ENCODE measurements around the gene ITPR1. TPM values are rescaled to one million over a fixed set of nuclear protein-coding genes. Genes with fewer than 3 reads are reported as not detected.

The ITPR1 gene
- total RNA-seq, 2 donors from 2014 or later, result 254 to 283 TPM

DNA sequence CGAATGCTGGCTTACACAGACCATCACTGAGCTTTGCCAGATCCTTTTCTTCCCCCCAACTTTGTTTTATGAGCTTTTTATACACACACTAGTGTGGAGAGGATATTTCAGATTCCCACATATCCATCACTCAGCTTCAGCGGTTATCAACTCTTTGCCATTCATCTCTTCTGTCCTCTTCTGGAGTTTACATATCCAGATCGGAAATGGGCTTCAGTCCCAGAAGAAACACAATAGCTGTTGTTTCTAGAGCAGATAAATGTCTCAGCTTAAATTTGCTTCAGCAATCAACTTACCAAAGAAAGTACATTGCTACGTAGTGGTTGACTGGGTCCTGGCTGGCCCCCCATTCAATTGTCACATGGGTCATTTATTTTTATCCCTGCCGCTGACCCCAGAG, 300.2 kb downstream of the ITPR1 start:
- H3K9me3 ChIP-seq, result no peaks in the 10 kb centered on the region
- H3K27ac ChIP-seq, result no peak overlapping the region
- H3K36me3 ChIP-seq, result peaks cover 54% of the 10 kb centered on the region
- no peak for ATAC-seq (ENCODE audit: insufficient number of reproducible peaks, low FRiP score, low read depth)
- no peaks in the 10 kb centered on the region for H3K4me1 ChIP-seq (ENCODE audit: control insufficient read depth in 1 of 2, low read depth in 2 of 2)
- DNase-seq (ENCODE audit: low spot score), result no peak
- H3K27me3 ChIP-seq (replicated peaks; ENCODE audit: insufficient read depth), result no peaks in the 10 kb centered on the region
- TF ChIP-seq CTCF (IDR thresholded peaks at IDR 0.05), result no peak
- no peak overlapping the region for H3K4me3 ChIP-seq

DNA sequence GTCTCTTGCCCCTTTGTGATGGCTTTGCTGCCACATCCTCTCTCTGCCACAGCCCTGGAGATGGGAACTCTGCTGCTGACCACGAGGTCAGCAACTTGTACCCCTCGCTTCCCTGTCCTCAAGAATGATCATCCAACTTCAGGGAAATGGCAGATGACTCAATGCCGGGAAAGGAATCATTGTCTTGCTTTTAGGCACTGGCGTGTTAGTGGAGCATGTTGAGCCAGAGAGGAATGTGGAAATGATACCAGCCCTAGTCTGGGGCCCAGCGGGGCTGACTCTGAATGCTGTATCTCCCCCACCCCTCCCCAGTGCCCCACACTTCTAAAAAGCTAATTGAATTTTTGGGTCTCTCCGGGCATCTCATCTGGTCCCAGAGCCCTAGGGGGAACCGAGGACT, 301.2 kb downstream of the ITPR1 start:
- no peak for ATAC-seq (ENCODE audit: insufficient number of reproducible peaks, low FRiP score, low read depth)
- TF ChIP-seq CTCF (IDR thresholded peaks at IDR 0.05), result no peak
- Histone ChIP-seq H3K27ac (no peak overlapping the region), H3K9me3 (no peaks in the 10 kb centered on the region), H3K36me3 (peaks cover 44% of the 10 kb centered on the region), H3K27me3 (replicated peaks; ENCODE audit: insufficient read depth) (no peaks in the 10 kb centered on the region), H3K4me3 (no peak overlapping the region), H3K4me1 (ENCODE audit: control insufficient read depth in 1 of 2, low read depth in 2 of 2) (peaks cover 0 to 6% of the 10 kb centered on the region in 2 donors)
- no peak for DNase-seq (ENCODE audit: low spot score)

GRCh38 chr3:4794798-4795197, 301.6 kb downstream of the ITPR1 start:
- no peak for DNase-seq (ENCODE audit: low spot score)
- Histone ChIP-seq H3K4me3 (no peak overlapping the region), H3K9me3 (no peaks in the 10 kb centered on the region), H3K27me3 (replicated peaks; ENCODE audit: insufficient read depth) (no peaks in the 10 kb centered on the region), H3K27ac (no peak overlapping the region), H3K36me3 (peaks cover 42% of the 10 kb centered on the region), H3K4me1 (ENCODE audit: control insufficient read depth in 1 of 2, low read depth in 2 of 2) (peaks cover 0 to 10% of the 10 kb centered on the region in 2 donors)
- no peak for ATAC-seq (ENCODE audit: insufficient number of reproducible peaks, low FRiP score, low read depth)
- TF ChIP-seq CTCF (IDR thresholded peaks at IDR 0.05), result no peak

- ATAC-seq (ENCODE audit: insufficient number of reproducible peaks, low FRiP score, low read depth) (no peak), DNase-seq (ENCODE audit: low spot score) (no peak)
- Histone ChIP-seq H3K4me1 (ENCODE audit: control insufficient read depth in 1 of 2, low read depth in 2 of 2) (peaks cover 0 to 13% of the 10 kb centered on the region in 2 donors), H3K9me3 (no peaks in the 10 kb centered on the region), H3K27ac (no peak overlapping the region), H3K27me3 (replicated peaks; ENCODE audit: insufficient read depth) (no peaks in the 10 kb centered on the region), H3K36me3 (peaks cover 38% of the 10 kb centered on the region), H3K4me3 (no peak overlapping the region)
- no peak for TF ChIP-seq CTCF (IDR thresholded peaks at IDR 0.05)
Observed at GRCh38 chr3:4795905-4796304, 302.8 kb downstream of the ITPR1 start.

DNA sequence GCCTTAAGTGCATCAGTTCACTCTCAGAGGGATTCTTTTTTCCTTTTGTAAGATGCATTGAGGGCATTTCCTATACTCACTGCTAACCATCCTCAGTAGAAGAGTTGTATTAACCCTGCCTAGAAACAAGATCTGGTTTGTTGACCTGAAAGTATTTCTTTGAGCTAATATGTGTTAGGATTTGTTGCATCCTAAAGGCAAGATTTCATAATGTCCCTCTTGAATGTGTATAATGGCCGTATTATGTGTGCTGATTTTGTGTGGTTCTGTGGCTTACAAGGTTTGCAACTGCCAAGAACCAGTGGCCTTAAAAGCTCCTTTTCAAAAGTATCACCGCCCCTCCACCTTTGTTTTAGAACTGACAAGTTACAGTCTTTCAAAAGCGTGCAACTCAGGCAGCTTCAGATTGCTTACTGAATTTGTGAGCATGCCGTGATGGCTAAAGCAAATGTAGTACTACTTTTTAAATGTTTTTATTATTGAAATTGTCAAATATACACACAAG, 304.1 kb downstream of the ITPR1 start:
- peaks cover 41% of the 10 kb centered on the region for H3K36me3 ChIP-seq
- peaks cover 0 to 13% of the 10 kb centered on the region in 2 donors for H3K4me1 ChIP-seq (ENCODE audit: control insufficient read depth in 1 of 2, low read depth in 2 of 2)
- no peak for TF ChIP-seq CTCF (IDR thresholded peaks at IDR 0.05)
- no peaks in the 10 kb centered on the region for H3K9me3 ChIP-seq
- H3K4me3 ChIP-seq, result no peak overlapping the region
- DNase-seq (ENCODE audit: low spot score) (no peak), ATAC-seq (ENCODE audit: insufficient number of reproducible peaks, low FRiP score, low read depth) (no peak)
- H3K27ac ChIP-seq, result no peak overlapping the region
- no peaks in the 10 kb centered on the region for H3K27me3 ChIP-seq (replicated peaks; ENCODE audit: insufficient read depth)

All from thoracic aorta (tissue), 2 donors.